NCI-H748 (cell line): ENCODE measurements around the gene SCN1B.

Experiments
- DNase-seq: peaks from one replicate; lab custom pipeline; 2025; ENCODE audit not compliant: unreplicated experiment; lab: John Stamatoyannopoulos, UW

SCN1B gene

GRCh38 chr19:35073516-35073915 lies 43.2 kb downstream of the SCN1B start:
- no peak for DNase-seq

DNA sequence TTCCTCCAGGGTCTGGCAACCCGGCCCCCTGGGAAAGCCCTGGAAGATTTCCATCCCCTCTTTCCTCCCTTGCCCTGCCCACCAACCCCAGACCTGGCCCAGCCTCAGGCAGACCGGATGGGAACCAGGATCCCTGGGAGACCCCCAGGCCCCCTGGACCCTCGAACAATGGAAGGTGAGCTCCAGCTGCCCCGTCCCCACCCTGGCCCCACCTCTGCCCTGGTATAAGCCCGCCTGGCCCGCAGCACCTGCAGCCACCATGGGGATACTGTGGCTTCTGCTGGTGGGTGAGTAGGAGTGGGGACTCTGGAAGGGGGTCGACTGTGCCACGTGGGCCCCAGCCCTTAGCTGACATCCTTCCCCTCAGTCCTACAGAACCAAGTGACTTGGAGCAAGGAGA lies 43.7 kb downstream of the SCN1B start:
- no peak for DNase-seq

GRCh38 chr19:35074426-35075201 lies 44.3 kb downstream of the SCN1B start:
- DNase-seq = no peak

DNA sequence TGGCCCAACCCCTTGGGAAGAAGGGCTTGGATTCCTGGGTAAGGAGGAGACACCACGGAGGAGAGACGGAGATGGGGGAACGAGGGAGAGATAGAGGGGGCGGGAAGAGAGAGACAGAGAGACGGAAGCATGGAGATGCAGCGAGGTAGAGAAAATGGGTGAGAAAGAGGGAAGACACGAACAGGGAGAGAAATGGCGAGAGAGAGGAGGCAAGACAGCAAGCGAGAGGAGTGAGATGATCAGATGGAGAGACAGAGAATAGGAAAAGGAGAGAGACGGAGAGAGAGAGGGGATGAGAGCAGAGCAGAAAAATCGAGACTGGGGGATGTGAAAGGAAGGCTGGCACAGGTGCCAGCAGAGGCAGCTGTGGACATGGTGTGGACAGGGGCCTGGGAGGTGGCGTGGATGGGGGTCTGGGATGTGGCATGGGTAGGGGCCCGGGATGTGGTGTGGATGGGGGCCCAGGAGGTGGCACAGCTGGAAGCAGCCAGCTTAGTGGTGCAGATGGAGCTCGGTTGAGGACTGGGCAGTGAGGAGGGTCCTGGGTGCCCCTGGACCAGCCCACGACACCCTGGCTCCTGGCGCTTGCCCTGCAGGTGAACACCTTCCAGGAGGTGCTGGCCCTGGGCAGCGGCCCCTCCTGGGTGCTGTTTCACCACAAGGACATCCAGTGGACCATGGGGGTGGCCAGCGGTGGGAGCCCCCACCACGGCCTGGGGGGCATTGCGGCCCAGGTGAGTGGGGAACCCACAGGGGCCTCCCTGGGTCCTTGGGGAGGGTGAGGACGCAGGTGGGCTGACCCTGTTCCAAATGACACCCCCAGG lies 45.1 kb downstream of the SCN1B start:
- DNase-seq = no peak

- no peak for DNase-seq
Measured at GRCh38 chr19:35076026-35076370, 45.7 kb downstream of the SCN1B start.

DNA sequence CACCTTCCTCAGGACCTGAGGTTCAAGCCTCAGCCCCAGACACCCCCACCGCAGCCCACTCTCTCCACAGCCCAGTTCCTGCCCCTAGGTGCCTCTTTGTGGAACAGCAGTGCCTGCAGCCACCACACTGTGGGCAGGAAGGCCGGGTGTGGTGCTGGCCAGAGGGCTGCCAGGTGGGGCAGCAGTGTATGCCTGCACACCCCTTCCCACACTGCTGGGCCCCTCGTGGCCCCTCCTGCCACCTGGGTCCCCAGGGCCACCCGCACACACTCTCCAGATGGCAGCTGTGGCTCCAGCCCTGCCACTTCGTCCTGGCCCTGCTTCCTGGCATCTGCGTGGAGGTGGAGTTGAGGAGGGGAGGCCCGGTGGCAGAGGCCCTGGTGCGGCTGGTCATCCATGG lies 46.4 kb downstream of the SCN1B start:
- no peak for DNase-seq

DNA sequence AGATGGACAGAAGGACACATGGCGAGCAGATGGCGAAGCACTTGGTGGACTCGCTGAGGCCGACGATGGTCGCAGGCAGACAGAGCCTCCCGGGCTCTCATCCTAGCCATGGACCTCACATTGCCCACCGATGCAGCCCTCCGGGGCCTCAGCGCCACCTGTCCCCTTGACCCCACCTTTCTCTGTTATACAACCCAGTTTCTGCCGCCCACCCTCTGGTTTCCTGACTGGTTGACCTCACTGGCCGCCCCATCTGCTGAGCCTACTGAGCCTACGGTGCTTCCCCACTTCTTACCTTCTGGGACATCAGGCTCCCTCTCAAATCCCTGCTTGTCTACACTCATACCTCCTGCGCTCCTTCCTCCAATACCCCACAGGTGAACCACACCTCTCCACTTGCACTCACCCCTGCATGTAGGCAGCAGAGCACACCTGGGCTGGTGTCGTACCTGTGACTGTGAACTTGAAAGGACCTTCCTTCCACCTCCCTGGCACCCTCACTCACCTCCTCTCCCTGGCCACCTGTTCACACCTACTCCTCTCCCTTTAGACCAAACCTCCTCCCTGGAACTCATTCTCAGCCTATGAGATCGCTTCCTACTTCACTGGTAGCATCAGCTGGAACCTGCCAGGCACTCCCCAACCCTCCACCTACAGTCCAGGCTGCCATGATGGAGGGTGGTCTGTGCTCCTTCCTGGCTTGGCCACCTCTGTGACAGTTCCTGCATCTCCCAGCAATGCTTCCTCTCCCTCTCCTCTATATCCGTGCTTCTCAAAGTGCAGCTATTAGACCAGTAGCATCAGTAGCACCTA lies 47.3 kb downstream of the SCN1B start:
- no peak for DNase-seq

DNA sequence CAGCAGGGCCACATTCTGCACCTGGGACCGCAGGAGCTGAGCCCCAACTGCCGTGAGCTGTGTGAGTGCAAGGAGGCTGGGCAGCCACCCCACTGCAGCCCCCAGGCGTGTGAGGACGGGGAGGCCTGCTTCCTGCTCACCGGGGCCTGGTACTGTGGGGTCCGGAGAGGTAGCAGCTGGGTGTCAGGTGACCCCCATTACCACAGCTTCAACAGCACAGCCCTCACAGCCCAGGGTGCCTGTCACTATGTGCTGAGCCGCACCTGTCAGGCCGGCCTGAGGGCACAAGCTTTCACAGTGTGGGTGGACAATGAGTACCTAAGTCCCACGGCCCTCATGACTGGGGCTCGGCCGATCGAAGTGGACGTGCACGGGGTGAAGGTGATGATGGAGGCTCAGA lies 49.6 kb downstream of the SCN1B start:
- DNase-seq = no peak

DNA sequence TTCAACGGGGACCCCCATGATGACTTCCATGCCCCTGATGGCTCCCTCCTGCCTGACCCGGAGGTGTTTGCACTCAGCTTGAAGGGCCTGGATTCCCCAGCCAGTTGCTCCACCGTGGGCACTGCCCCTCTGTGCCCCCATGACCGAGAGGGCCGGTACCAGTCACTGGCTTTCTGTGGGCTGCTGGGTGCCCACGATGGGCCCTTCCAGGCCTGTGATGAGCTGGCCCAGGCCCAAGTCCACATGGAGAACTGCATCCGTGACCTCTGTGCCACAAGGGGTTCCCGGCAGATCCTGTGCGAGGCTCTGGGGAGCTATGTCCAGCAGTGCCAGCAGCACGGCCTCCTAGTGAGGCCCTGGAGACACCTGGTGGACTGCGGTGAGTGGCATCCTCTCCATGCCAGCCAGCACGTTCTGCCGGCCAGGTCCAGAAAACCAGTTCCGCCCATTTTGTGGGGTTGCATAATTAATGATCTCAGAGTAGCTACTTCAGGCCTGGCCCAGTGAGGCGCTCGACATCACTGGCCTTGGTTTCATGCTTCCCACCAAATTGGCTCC lies 50.4 kb downstream of the SCN1B start:
- DNase-seq = no peak

GRCh38 chr19:35081201-35081600 lies 50.9 kb downstream of the SCN1B start:
- DNase-seq = no peak

GRCh38 chr19:35083691-35084508 lies 53.6 kb downstream of the SCN1B start:
- DNase-seq = no peak

- DNase-seq = no peak
Measured at GRCh38 chr19:35084509-35084762, 54.2 kb downstream of the SCN1B start.

GRCh38 chr19:35085947-35086346 lies 55.7 kb downstream of the SCN1B start:
- no peak for DNase-seq

DNA sequence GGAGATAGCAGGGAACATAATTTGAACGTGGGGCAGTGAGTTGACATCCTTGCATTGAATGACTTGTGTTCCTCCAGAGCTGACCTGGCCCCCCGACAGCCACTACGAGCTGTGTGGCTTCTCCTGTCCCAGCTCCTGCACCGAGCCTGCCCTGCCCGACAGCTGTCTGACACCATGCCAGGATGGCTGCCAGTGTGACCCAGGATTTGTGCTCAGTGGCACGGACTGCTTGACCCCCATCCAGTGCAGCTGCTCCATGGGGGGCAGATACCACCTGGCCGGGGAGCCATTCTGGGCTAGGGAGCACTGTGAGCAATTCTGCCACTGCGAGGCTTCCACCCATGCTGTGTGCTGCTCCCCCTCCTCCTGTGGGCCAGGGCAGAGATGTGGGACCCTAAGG lies 56.2 kb downstream of the SCN1B start:
- no peak for DNase-seq

- DNase-seq = no peak
Measured at GRCh38 chr19:35087393-35087792, 57.1 kb downstream of the SCN1B start.

DNA sequence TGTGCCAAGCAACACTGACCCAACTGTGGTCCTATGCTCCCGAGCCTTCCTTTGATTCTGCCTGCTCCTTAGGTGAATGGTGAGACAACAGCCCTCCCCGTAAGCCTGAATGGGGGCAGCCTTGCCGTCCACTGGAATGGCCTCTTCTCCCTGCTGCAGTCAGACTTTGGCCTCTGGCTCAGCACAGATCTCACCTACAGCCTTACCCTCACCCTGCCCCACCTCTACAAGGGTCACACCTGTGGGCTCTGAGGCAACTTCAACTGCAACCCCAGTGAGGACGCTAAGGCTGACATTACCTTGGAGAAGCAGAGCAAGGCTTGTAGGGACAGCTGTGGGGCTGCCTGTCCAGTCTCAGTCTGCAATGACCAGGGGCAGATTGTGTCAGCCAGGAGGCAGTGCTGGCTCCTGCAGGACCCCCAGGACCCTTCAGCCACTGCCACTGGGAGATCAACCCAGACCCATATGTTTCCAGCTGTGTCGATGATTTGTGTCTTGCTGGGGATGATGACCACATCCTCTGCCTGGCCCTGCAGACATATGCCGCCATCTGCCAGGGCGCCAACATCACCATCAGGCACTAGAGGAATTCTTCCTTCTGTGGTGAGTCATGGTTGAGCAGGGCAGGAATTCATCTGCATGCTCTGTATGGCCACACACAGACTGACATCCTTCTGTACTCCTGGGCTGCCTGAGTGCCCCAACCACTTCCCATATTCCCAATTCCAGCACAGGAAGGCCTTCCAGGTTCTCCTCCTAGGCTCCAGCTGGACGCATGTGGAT lies 58.1 kb downstream of the SCN1B start:
- DNase-seq = no peak

DNA sequence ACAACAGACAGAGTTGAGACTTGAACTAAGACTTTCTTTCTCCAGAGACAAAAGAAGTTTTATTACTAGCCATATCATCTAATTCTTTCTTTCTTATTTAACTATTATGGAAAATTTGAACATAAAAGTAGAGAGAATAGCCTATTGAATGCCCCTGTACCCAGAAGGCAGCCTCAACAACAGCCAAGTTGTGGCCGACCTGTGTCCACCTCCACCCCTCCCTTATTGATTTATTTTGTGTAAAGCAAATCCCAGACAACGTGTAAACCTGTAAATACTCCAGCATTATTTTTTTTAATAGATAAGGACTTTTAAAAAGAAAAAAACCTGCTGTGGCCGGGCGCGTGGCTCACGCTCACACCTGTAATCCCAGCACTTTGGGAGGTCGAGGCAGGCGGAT lies 59.3 kb downstream of the SCN1B start:
- DNase-seq = no peak
